Natural killer cell (primary cell): Measurements from ENCODE around the gene SOX13. TPM values are rescaled to one million over a fixed set of nuclear protein-coding genes. Genes with fewer than 3 reads are reported as not detected.

Experiments used
- ATAC-seq, 3 donors: fragments of 150-1000 bp in 2 of 3; fragments of 200-7000 bp in 1 of 3; cut with Tn5 transposase; 1 replicate in 1 of 3; 2 replicates in 2 of 3; pipeline ENCODE4 v1.10.0; 2021; ENCODE audit warnings: mild to moderate bottlenecking in 2 of 3, moderate library complexity in 2 of 3
- DNase-seq, 2 donors: peaks; one replicate each; pipeline versions ENCODE4 v3.0.0 to v3.0.0-alpha.2; 2013 to 2021; ENCODE audit warnings: mixed read lengths in 1 of 2
- H3K27ac ChIP-seq: one replicate; pipeline ENCODE4 v1.5.1; 2013; ENCODE audit warnings: mild to moderate bottlenecking, low read length
- H3K27me3 ChIP-seq: one replicate; pipeline ENCODE4 v1.6.1; 2013; ENCODE audit warnings: low read length; ENCODE audit not compliant: control insufficient read depth, insufficient read depth
- H3K36me3 ChIP-seq: one replicate; pipeline ENCODE4 v1.6.1; 2013; ENCODE audit warnings: low read length; ENCODE audit not compliant: control insufficient read depth, insufficient read depth
- H3K4me1 ChIP-seq: one replicate; pipeline ENCODE4 v1.6.1; 2013; ENCODE audit warnings: low read length; ENCODE audit not compliant: control insufficient read depth, insufficient read depth
- H3K4me3 ChIP-seq: one replicate; pipeline ENCODE4 v1.5.1; 2013; ENCODE audit warnings: low read length
- H3K9me3 ChIP-seq: one replicate; pipeline ENCODE4 v1.6.1; 2013; ENCODE audit warnings: low read length; ENCODE audit not compliant: control insufficient read depth, insufficient read depth
- H3K27ac Mint-ChIP-seq, 2 donors: one replicate each; pipeline ENCODE4 v1.8.0; 2022; ENCODE audit warnings: mild to moderate bottlenecking in 2 of 2, mixed read lengths in 2 of 2, moderate library complexity in 1 of 2
- H3K27me3 Mint-ChIP-seq, 2 donors: one replicate each; pipeline ENCODE4 v1.8.0; 2022; ENCODE audit warnings: low read depth in 2 of 2, mixed read lengths in 2 of 2
- H3K36me3 Mint-ChIP-seq: one replicate; pipeline ENCODE4 v1.8.0; 2022; ENCODE audit warnings: mixed read lengths
- H3K4me1 Mint-ChIP-seq, 2 donors: one replicate each; pipeline ENCODE4 v1.8.0; 2022; ENCODE audit warnings: mixed read lengths in 2 of 2
- H3K4me3 Mint-ChIP-seq: one replicate; pipeline ENCODE4 v1.8.0; 2022; ENCODE audit warnings: mild to moderate bottlenecking, moderate library complexity, mixed read lengths
- H3K9me3 Mint-ChIP-seq, 2 donors: one replicate each; pipeline ENCODE4 v1.8.0; 2022; ENCODE audit warnings: mixed read lengths in 2 of 2
- CTCF ChIP-seq: fragments of 200-600 bp; IDR thresholded peaks from one replicate; pipeline ENCODE4 v1.8.0; 2022; ENCODE audit warnings: antibody characterized with exemption
- WGBS: methylation state at CpG from one replicate; pipeline ENCODE4 v1.1.7; 2013; ENCODE audit warnings: missing lambda C conversion rate; ENCODE audit not compliant: insufficient coverage; 5-methylcytosine and 5-hydroxymethylcytosine counted together
- intact Hi-C: fragments of 100-400 bp; cut with micrococcal nuclease; formaldehyde crosslinking; loops from one replicate; pipeline ENCODE4 v1.14.2; 2022
- total RNA-seq, 4 donors: library from RNA; stranded (reverse); fragments of 120-200 nt in 1 of 4; gene quantifications; one replicate each; pipeline versions ENCODE4 v1.2.3 to v1.2.4, GENCODE V29; 2013 to 2022

SOX13 gene
- total RNA-seq, 3 donors from 2014 or later (not counting 1 experiment from before 2014, with no cell fraction given) = 27.3 to 44.7 (median 41.4) TPM

GRCh38 chr1:204124639-204125038 lies 51.7 kb downstream of the SOX13 start:
- intact Hi-C loops = loop anchor here (5.0 kb wide), 1 partner anchor 532 kb away; no protein-coding TSS in a partner anchor
- H3K27me3 ChIP-seq = no peaks in the 10 kb centered on the region
- Mint-ChIP-seq H3K36me3 (no peaks in the 10 kb centered on the region), H3K27me3 (no peaks in the 10 kb centered on the region), H3K9me3 (no peaks in the 10 kb centered on the region), H3K4me1 (peaks cover 13 to 17% of the 10 kb centered on the region in 2 donors), H3K27ac (no peak overlapping the region), H3K4me3 (no peak overlapping the region)
- H3K4me3 ChIP-seq = no peak overlapping the region
- peaks cover 7% of the 10 kb centered on the region for H3K4me1 ChIP-seq
- WGBS = 93% methylated on average over 22 of the region's 22 CpGs
- H3K9me3 ChIP-seq = no peaks in the 10 kb centered on the region
- no peak for TF ChIP-seq CTCF
- ATAC-seq (no peak), DNase-seq (no peak)
- peaks cover 23% of the 10 kb centered on the region for H3K36me3 ChIP-seq
- no peak overlapping the region for H3K27ac ChIP-seq

- H3K4me1 ChIP-seq = peaks cover 7% of the 10 kb centered on the region
- ATAC-seq (no peak), DNase-seq (no peak)
- Mint-ChIP-seq H3K27me3 (no peaks in the 10 kb centered on the region), H3K9me3 (no peaks in the 10 kb centered on the region), H3K4me3 (no peak overlapping the region), H3K4me1 (peaks cover 13 to 17% of the 10 kb centered on the region in 2 donors), H3K27ac (peak overlapping the region in 1 of 2 donors; percentile 54), H3K36me3 (no peaks in the 10 kb centered on the region)
- TF ChIP-seq CTCF = no peak
- no peak overlapping the region for H3K27ac ChIP-seq
- H3K4me3 ChIP-seq = no peak overlapping the region
- no peaks in the 10 kb centered on the region for H3K27me3 ChIP-seq
- WGBS = 93% methylated on average over 18 of the region's 18 CpGs
- H3K9me3 ChIP-seq = no peaks in the 10 kb centered on the region
- H3K36me3 ChIP-seq = peaks cover 23% of the 10 kb centered on the region
- intact Hi-C loops = loop anchor here (5.0 kb wide), 1 partner anchor 534 kb away; no protein-coding TSS in a partner anchor
Measured at GRCh38 chr1:204125759-204126351, 52.9 kb downstream of the SOX13 start.

GRCh38 chr1:204126386-204126785 lies 53.5 kb downstream of the SOX13 start:
- intact Hi-C loops = loop anchor here (5.0 kb wide), 1 partner anchor 534 kb away; no protein-coding TSS in a partner anchor

More at GRCh38 chr1:204126386-204126785, 53.5 kb downstream of the SOX13 start:
- WGBS = 89% methylated on average over 8 of the region's 8 CpGs
- H3K4me1 ChIP-seq = peaks cover 7% of the 10 kb centered on the region
- DNase-seq = no peak
- no peaks in the 10 kb centered on the region for H3K27me3 ChIP-seq
- ATAC-seq = no peak
- no peak for TF ChIP-seq CTCF
- Mint-ChIP-seq H3K27me3 (no peaks in the 10 kb centered on the region), H3K4me3 (no peak overlapping the region), H3K9me3 (no peaks in the 10 kb centered on the region), H3K36me3 (no peaks in the 10 kb centered on the region), H3K4me1 (peaks cover 13 to 17% of the 10 kb centered on the region in 2 donors), H3K27ac (peak overlapping the region in 1 of 2 donors; percentile 54)
- H3K36me3 ChIP-seq = peaks cover 23% of the 10 kb centered on the region
- H3K27ac ChIP-seq = no peak overlapping the region
- H3K9me3 ChIP-seq = no peaks in the 10 kb centered on the region
- no peak overlapping the region for H3K4me3 ChIP-seq
